Kidney (tissue), 14 donors: Measurements from ENCODE around the gene SPATA16. TPM values are rescaled to one million over a fixed set of nuclear protein-coding genes. Genes with fewer than 3 reads are reported as not detected.

Experiments used
- DNase-seq, 5 donors: peaks; one replicate each; pipeline ENCODE4 v3.0.0-alpha.2; 2013 to 2020
- FAIRE-seq: peaks from 2 replicates; lab custom pipeline; 2012; peaks lifted over from hg19 to GRCh38; lab: Jason Lieb, UNC
- H3K27ac ChIP-seq, 2 donors: one replicate each; pipeline ENCODE4 v1.7.0; 2013; ENCODE audit warnings: low read depth in 2 of 2, low read length in 2 of 2, inconsistent platforms in 1 of 2
- H3K27me3 ChIP-seq: one replicate; pipeline ENCODE4 v1.7.1; 2013; ENCODE audit warnings: low read length, inconsistent platforms; ENCODE audit not compliant: control insufficient read depth, insufficient read depth
- H3K36me3 ChIP-seq, 3 donors: one replicate each; pipeline versions ENCODE4 v1.7.0 to v1.7.1; 2013; ENCODE audit warnings: low read length in 3 of 3, control low read depth in 1 of 3, inconsistent platforms in 1 of 3; ENCODE audit not compliant: insufficient read depth in 3 of 3, control insufficient read depth in 2 of 3
- H3K4me1 ChIP-seq, 3 donors: one replicate each; pipeline versions ENCODE4 v1.7.0 to v1.7.1; 2013; ENCODE audit warnings: low read length in 3 of 3, inconsistent platforms in 1 of 3, low read depth in 1 of 3; ENCODE audit not compliant: control insufficient read depth in 2 of 3, insufficient read depth in 2 of 3
- H3K4me3 ChIP-seq, 3 donors: one replicate each; pipeline versions ENCODE4 v1.7.0 to v1.8.1; 2013; ENCODE audit warnings: low read length in 3 of 3, control low read depth in 1 of 3, inconsistent platforms in 1 of 3
- H3K9ac ChIP-seq, 3 donors: one replicate each; pipeline versions ENCODE4 v1.7.0 to v1.7.1; 2013; ENCODE audit warnings: low read length in 3 of 3, control low read depth in 1 of 3, inconsistent platforms in 1 of 3
- H3K9me3 ChIP-seq, 3 donors: one replicate each; pipeline versions ENCODE4 v1.7.0 to v1.7.1; 2013; ENCODE audit warnings: low read length in 3 of 3, control low read depth in 1 of 3, inconsistent platforms in 1 of 3; ENCODE audit not compliant: control insufficient read depth in 2 of 3, insufficient read depth in 1 of 3
- intact Hi-C: fragments of 100-400 bp; cut with DNase I; formaldehyde crosslinking; loops from one replicate; pipeline ENCODE4 v1.11.1; 2022
- polyA plus RNA-seq: library from polyadenylated mRNA; stranded (reverse); fragments of 350-450 nt; fragmentation: Illumina TruSeq; extraction: RNeasy Lipid Tissue Mini Kit (QIAGEN cat#74804); gene quantifications from one replicate; pipeline ENCODE4 v1.2.3, GENCODE V29; 2014; ENCODE audit warnings: low read depth, low replicate concordance; ENCODE audit not compliant: insufficient read depth
- total RNA-seq: library from RNA; stranded (reverse); fragmentation: NEBNext Ultra II Directional; extraction: Animal tissue kit (Norgen Biotek cat#: 25700); gene quantifications from one replicate; pipeline ENCODE4 v1.2.1, GENCODE V29; 2021
- TF ChIP-seq, protein P1 (sequence below): IDR thresholded peaks from 3 replicates; pipeline ENCODE4 v1.5.1; 2012; ENCODE audit warnings: mild to moderate bottlenecking, moderate library complexity, borderline replicate concordance; ENCODE audit not compliant: insufficient read depth; ENCODE audit errors: extremely low read depth
- donor health status: control.
- donor health status: control.
- donor health status: control.
- donor health status: control.
- donor health status: control.
- donor health status: DM: yes; HTN: yes; CAD: no.
- donor health status: Normal renal cell carcinoma (clear cell type).

The SPATA16 gene
- total and polyA plus RNA-seq, 2 donors from 2014 or later: 0.17 TPM; not detected in 1

DNA sequence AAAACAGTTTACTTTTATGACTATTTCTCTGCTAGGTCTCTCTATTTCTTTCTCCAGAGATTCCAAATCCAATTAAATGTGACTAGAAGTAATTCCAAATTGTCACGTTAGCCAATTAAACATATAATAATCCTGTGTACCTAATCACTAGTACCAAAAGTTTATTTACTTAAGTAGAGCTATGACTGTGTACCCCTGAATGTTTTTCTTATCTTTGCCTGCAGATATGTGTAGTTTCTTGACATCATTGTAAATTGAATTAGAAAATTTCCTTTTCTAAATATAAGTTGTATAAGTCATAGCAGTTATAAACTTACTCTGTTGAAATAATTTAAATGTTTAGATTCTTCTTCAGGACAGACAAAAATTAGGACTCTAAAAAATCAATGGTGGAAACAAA lies 163.3 kb downstream of the SPATA16 start:
- FAIRE-seq (peak; percentile 33), DNase-seq (no peak)
- no peaks in the 10 kb centered on the region for H3K27me3 ChIP-seq
- H3K9me3 ChIP-seq: no peaks in the 10 kb centered on the region
- H3K36me3 ChIP-seq: no peaks in the 10 kb centered on the region
- no peak overlapping the region for H3K9ac ChIP-seq
- no peak overlapping the region for H3K27ac ChIP-seq
- no peak overlapping the region for H3K4me3 ChIP-seq
- intact Hi-C loops: no loop called here
- TF ChIP-seq, protein P1, sequence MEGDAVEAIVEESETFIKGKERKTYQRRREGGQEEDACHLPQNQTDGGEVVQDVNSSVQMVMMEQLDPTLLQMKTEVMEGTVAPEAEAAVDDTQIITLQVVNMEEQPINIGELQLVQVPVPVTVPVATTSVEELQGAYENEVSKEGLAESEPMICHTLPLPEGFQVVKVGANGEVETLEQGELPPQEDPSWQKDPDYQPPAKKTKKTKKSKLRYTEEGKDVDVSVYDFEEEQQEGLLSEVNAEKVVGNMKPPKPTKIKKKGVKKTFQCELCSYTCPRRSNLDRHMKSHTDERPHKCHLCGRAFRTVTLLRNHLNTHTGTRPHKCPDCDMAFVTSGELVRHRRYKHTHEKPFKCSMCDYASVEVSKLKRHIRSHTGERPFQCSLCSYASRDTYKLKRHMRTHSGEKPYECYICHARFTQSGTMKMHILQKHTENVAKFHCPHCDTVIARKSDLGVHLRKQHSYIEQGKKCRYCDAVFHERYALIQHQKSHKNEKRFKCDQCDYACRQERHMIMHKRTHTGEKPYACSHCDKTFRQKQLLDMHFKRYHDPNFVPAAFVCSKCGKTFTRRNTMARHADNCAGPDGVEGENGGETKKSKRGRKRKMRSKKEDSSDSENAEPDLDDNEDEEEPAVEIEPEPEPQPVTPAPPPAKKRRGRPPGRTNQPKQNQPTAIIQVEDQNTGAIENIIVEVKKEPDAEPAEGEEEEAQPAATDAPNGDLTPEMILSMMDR: no peak
- H3K4me1 ChIP-seq: no peaks in the 10 kb centered on the region

DNA sequence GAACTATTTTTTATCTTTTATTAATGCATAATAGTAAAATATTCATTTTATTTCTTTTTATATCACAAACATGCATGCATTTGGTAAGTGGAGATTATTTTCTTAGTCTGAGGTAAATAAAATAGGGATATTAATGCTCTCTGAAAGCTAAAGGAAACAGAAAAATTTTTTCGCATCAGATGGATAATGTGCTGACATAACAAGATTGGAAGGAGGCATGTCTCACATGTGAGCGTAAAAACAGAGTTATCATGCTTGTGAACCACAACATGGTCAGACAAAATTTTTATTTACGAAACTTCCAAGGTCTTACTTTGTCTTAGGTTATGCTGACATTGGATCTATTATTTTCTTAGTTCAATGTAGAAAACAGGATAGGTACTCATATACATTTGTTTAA lies 166.1 kb downstream of the SPATA16 start:
- H3K36me3 ChIP-seq: no peaks in the 10 kb centered on the region
- H3K9me3 ChIP-seq: no peaks in the 10 kb centered on the region

DNA sequence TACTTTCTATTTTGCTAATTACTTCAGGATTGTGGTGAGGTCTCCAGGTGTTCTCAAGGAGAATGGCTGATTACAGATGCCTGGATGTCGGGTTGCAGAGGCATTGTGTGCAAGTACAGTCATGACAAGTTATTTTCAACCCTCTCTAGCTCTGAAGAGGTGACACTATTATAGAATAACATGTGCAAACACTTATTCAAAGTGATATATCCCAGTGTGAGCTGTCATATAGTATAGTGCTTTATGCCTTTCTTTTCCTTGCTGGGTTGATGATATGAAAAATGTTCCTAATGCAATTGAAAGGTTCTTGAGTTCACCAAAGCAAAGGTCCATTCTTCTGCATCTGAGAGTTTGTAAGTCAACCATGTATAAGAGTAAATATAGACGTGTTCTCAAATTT lies 167.2 kb downstream of the SPATA16 start:
- FAIRE-seq: no peak
- intact Hi-C loops: no loop called here
- H3K27ac ChIP-seq: no peak overlapping the region

More for the DNA sequence above, 166.1 kb downstream of the SPATA16 start:
- TF ChIP-seq, protein P1: no peak
- intact Hi-C loops: no loop called here
- FAIRE-seq (no peak), DNase-seq (no peak)
- Histone ChIP-seq H3K4me1 (no peaks in the 10 kb centered on the region), H3K9ac (no peak overlapping the region), H3K27me3 (no peaks in the 10 kb centered on the region), H3K27ac (no peak overlapping the region), H3K4me3 (no peak overlapping the region)

More for the DNA sequence above, 167.2 kb downstream of the SPATA16 start:
- H3K4me1 ChIP-seq: no peaks in the 10 kb centered on the region
- TF ChIP-seq, protein P1: no peak
- H3K4me3 ChIP-seq: no peak overlapping the region
- H3K9me3 ChIP-seq: no peaks in the 10 kb centered on the region
- H3K36me3 ChIP-seq: no peaks in the 10 kb centered on the region
- DNase-seq: no peak
- H3K9ac ChIP-seq: no peak overlapping the region
- H3K27me3 ChIP-seq: no peaks in the 10 kb centered on the region
